GM18511 (cell line): ENCODE results near the gene SERINC4.

Experiments
- ATAC-seq: cut with Tn5 transposase; IDR thresholded peaks from one replicate; pipeline ENCODE4 v1.9.1; 2021; ENCODE audit warnings: mild to moderate bottlenecking, moderate library complexity; ENCODE audit not compliant: unreplicated experiment

Gene SERINC4

DNA sequence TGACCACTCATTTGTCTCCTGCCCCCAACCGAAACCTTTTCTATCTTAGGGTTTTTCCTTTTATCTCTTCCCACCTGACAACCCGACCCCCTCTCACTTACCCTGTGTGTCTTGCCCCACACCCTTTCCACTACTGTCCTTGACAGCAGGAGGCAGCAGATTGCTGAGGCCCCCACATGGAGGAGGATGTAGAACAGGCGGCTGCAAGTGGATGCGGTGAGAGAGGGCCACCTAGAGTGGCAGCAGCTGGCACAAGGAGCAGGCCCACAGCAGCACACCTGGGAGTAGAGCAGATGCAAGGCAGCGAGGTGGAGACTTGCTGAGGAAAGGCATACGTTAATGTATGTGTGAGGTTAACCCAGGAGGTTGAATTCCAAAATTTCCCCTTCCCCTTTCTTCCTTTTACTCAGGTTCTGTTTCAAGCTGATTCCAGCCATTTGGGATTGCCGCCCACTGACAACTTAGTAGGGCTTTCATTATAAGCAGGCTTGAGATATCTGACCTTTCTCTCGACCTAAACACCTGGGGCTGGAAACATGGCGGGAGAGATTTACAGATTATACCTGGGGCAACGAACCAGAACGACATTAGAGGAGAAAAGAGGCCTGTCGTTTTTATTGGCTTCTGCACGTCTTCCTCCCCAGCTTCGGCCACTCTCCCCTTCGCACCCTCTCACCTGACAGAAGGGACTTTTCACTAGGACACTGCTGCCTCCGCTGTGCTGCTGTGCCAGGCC, 643 bp downstream of the SERINC4 start:
- no peak for ATAC-seq

DNA sequence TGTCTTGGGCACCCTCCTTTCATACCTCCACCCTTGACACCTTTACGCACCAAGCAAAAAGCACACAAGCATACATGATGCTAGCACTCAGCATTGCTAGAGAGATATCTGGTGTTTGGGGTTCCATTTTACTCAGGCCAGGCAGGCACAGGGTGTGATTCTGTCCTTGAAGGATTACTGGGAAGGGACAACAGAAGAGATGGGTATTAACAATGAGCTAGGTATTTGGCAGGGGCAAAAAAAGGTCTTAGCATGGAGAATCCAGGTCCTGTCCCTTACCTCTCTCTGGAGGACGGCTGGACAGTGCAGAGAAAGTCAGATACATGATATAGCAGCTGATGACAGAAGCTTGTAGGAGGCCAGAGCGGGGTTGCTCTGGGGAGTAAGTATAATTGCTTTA, 3.5 kb downstream of the SERINC4 start:
- ATAC-seq, result no peak

DNA sequence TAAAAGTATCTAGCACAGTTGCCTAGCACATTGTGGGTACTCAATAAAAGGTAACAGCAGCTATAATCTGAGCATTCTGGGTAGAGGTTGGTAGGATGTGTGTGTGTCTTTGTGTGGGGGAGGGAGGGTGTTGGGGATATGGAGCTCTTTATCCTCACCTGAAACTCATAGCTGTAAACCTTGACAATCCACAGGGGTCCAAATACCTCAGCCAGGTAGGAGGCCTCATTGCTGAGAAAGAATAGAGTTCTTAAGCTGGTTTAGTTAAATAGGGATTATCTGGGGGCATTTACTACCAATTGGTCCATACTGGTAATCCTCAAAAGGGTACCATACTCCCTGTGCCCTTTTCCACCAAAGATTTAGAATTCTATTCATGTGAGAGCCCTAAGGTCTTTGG, 4.0 kb downstream of the SERINC4 start:
- no peak for ATAC-seq

- no peak for ATAC-seq
Observed at GRCh38 chr15:43795197-43795596, 4.8 kb downstream of the SERINC4 start.

DNA sequence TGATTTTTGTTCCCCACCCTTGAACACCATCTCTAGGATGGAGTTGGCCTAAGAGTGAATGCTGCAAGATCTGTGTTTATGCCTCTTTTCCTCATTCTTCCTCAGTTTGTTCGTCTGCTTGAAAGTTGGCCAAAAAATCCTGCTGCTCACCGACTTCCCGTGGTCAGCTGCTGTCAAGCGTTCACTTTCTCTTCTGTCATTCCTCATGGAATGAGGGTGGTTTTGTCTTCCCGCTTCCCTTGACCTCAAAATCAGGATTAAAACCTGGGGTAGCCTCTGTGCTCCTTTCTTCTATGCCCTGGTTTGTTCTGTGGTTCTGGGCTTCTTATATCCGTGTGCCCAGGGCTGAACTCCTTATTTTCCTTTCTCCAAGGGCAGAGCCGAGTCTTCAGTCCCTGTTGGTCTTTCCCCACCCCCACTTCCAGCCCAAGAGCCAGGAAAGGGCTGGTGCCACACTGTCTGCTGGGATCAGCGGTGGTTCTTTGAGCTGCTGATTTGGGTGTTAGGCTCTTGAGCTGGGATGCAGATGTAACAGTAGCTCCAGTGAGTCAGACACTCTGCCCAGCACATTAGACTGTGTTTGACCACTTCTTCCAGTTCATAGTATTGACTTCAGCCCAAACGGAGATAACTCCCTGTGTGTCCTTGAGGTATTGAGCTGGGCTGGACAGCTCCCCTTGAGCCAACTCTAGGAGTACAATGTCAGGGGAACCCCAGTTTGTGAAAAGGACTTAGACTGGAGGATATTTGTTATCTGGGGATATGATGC, 5.6 kb downstream of the SERINC4 start:
- ATAC-seq, result no peak

DNA sequence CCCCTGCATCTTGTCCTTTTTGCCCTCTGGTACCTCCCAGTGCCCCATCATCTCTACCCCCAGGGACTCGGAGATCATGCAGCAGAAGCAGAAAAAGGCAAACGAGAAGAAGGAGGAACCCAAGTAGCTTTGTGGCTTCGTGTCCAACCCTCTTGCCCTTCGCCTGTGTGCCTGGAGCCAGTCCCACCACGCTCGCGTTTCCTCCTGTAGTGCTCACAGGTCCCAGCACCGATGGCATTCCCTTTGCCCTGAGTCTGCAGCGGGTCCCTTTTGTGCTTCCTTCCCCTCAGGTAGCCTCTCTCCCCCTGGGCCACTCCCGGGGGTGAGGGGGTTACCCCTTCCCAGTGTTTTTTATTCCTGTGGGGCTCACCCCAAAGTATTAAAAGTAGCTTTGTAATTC, 6.4 kb downstream of the SERINC4 start:
- ATAC-seq, result no peak

- ATAC-seq, result no peak
Observed at GRCh38 chr15:43792761-43793476, 7.1 kb downstream of the SERINC4 start.

DNA sequence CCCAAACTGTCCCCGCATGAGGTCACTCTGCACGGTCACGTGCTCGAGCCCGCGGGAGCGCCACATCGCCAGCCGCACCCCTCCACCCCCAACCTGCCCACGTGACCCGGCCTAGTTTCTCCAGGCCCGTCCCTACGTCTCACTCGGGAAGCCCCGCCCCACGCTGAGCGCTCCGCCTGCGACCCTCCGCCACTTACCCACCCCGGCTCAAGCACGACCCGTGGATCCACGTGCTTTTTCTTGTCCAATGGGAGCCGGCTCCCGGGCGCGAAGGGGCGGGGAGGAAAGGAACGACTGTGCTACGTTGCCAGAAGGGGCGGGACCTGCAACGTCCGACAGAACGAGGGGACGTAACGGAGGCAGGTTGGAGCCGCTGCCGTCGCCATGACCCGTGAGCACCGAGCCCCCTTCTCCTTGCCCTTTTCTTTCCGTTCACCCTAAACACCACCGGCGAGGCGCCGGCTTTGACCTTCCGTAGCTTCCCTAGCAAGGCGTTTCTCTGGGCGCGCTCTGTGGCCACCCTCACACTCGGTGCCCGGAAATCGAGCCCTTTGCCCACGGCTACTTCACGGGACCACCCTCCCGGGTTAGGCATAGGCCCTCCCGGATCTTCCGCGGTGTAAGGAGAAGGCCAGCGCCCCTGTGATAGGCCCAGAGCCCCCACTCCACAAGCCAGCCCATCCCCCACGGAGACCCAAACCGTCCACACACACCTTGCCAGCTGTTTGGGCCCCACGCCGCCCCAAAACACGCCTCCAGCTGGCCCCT, 7.8 kb downstream of the SERINC4 start, which contains the start of gene SERF2:
SERF2 (plus strand) TSS at position 328 of the 768 bp plus-strand sequence; CDS start at position 385, 57 bp downstream.
- ATAC-seq, result peak; percentile 83

DNA sequence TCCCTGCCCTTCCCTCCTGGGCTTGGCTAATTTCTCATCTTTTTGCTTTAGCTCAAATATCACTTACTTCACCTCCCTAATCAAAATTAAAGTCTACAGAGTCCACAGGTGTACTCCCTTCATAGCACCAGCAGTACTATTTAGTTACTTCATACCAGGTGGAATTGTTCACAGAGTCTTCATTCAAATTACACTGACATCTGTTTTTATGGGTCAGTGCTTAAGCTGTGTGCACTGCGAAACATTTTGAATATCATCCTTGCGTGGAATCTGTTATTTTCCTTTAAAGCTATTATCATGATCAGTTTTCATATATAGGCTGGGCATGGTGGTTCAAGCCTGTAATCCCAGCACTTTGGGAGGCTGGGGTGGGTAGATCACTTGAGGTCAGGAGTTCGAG, 10.6 kb downstream of the SERINC4 start:
- no peak for ATAC-seq

DNA sequence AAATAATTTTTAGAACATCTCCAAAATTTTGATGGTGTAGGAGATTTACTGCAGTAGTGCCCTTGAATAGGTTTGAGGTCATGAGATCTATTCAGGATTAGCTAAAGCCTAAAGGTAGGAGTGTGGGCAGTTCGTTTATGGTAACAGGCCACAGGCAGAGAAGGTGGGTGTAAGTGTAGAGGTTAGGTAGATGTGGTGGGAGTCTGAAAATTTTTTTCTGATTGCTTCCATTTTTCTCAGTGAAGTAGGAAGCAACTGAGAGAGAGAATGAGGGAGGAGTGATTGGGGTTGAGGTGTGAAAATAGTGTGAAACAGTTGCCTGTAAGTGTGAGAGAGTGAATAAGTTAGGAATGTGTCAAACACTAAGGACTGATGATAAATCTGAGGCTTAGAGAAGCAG, 21.0 kb downstream of the SERINC4 start:
- ATAC-seq, result no peak

- ATAC-seq, result peak; percentile 63
Observed at GRCh38 chr15:43777267-43777914, 22.6 kb downstream of the SERINC4 start.

DNA sequence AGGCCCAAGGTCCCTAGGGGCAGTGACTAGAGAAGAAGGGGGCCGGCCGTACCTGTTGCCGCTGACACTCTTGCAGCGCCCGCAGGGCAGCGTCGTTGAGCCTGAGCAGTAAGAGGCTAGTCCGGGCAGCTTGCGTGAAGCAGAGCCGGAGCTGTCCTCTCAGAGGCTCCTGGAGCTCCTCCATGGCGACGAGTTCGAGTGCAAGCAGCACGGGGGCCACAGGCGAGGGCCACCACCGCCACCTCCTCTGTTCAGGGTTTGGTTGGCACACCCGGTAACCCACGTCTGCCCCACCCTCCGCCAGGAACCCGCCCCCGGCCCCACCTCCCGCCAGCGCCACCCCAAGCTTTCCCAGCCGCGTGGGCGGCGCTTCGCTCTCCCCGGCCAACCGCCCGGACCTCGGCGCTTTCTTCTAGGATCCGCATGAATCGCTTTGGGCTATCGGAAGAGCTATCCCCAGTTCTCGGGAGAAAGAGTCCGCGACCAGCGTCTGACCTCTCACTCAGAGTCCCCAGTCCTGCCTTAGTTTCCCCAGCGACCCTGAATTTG, 23.2 kb downstream of the SERINC4 start, which contains the start of gene ELL3:
ELL3 (minus strand) TSS at position 249 of the 549 bp plus-strand sequence; CDS start at position 184, 65 bp downstream.
- peak; percentile 50 for ATAC-seq

GRCh38 chr15:43776101-43776717, 23.8 kb downstream of the SERINC4 start:
- ATAC-seq, result peak; percentile 70

GRCh38 chr15:43775411-43775965, 24.5 kb downstream of the SERINC4 start:
- no peak for ATAC-seq

- ATAC-seq, result no peak
Observed at GRCh38 chr15:43774062-43774461, 26.0 kb downstream of the SERINC4 start.

DNA sequence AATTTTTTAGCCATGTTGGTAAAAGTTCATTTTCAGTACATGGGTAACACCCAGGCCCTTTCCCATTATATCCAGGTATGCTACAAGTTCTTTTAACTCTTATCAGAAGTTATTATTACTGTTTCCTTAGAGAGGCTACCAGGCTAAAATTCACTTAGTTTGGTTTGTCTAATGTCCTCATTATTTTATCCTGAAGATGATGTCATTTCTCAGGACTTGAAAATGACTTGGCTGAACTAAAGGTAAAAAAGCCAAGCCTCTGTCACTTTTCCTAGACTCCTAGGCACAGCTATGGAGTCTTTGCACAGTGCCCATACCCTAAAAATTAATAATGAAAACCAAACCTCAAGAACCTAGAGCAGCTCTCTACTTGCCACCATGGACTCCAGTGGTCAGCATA, 27.4 kb downstream of the SERINC4 start:
- ATAC-seq, result no peak

GRCh38 chr15:43771816-43772215, 28.2 kb downstream of the SERINC4 start:
- no peak for ATAC-seq

DNA sequence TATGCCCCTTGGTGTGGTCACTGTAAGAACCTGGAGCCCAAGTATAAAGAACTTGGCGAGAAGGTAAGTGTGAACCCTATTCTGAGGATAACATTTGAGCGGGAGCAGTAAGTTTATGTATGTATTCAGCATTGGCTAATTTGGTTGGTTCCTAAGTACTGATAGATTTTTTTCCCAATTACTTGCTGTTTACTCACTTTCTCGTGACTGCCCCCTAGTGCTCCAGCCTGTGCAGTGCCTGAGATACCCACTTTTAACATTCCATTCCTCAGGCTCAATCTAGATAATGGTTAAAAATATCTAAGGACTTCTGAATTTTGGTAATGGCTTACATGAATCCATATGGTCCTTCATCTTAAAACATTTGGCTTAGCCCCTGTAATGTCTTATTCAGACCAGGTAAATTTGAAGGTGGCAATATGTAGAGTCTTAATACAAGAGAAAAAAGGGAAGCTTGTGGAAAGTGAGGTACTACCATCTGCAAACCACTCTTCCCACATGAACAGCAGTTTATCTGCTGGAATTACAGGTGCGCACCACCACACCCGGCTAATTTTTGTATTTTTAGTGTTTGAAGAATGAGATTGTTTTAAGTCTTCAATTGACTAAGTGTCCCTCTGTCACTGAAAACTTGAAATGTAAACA, 30.3 kb downstream of the SERINC4 start:
- no peak for ATAC-seq
